T1000 (cell line): ENCODE results near the gene GPR31.
"Not testable (repeated sequence)": the region's sequence is repeated elsewhere in the genome, so short reads cannot be mapped to it uniquely, and the experiment has no call there.

ENCODE experiments used
- DNase-seq: peaks from one replicate; lab custom pipeline; 2025; ENCODE audit warnings: mixed read lengths; lab: John Stamatoyannopoulos, UW

The GPR31 gene

DNA sequence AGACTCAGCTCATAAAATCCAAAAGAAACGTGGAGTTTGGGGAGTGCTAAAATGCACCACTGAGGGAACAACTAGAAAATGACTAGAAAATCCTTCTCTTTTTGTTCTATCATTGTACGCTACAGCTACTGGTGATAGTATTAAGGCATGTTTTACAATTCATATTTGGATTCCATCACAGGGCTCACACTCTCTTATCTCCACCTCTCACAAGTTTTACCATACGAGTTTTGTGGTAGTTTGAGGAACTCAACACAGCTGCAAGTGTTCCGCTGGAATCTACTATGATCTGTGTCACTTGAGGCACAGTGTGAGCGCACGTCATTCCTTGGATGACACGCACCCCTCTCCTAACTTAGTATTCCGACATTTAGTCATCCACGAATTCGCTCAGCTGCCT is 9.9 kb upstream of the GPR31 start:
- not testable (repeated sequence) for DNase-seq

DNA sequence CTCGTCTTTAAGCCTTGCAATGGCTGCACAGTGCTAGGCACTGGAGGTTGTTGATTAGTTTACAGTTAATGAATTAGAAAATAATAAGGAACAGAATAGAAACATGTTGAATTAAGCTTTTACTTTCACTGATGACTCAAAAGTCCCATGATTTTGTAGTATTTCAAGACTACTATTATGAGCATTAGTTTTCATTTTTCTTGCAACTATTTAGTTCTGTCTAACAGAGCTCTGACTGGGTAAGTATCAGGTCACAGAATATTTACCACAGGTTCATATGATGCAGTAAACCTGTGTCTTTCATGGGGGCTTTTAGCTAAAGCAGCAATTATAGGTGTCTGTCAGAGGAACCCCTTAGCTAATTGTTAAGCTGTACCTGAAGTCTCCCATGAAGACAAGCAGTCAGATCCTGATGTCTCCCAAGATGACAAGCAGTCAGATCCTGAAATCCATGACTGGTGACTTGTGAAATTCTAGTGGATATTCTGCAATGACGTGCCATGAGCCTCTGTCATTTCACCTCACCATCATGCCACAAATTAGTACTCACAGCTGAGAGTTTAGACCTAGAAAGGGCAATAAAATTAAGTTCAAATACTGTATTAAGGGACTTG is 8.2 kb upstream of the GPR31 start:
- no peak for DNase-seq

DNA sequence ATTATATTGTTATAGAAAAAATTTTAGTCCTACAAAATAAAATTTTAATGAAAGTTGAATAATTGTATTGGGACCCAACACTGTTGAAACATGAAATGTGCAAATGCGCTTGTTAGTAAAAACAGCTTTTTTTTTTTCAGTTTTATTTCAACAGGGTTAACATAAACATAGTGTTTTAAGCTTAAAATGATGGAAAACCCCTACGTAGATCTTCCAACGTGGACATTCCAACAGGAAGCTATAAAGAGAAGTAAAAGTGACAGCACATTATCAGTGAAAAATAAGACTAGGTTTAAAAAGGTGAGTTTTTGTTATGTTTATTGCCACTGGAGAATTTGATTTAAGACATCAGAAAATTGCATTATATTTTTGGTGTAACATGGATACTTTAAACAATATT is 6.5 kb upstream of the GPR31 start:
- no peak for DNase-seq

DNA sequence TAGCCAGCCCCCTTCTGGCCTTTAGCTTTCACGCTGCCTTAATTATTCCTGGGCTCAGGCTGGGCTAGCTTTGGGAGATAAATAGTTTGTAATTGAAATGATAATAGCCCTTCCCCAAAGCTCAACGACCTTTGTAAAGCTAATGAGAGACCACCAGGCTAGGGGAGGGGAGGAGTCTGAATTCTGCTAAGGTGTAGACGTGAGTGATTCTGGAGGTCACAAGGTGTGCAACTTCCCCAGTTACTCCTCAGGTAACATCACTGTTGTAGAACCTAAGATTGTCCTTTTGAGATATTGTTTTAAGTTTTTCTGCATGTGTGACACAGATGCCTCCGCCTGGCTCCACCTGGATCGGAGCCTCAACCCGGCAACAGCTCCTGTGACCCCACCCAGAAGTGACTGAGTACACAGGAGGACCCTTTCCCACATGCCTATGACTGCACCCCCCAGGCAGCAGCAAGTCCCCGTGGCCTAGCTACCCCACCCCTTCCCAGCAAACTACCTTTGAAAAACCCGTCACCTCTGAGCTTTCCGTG is 5.8 kb upstream of the GPR31 start:
- no peak for DNase-seq

DNA sequence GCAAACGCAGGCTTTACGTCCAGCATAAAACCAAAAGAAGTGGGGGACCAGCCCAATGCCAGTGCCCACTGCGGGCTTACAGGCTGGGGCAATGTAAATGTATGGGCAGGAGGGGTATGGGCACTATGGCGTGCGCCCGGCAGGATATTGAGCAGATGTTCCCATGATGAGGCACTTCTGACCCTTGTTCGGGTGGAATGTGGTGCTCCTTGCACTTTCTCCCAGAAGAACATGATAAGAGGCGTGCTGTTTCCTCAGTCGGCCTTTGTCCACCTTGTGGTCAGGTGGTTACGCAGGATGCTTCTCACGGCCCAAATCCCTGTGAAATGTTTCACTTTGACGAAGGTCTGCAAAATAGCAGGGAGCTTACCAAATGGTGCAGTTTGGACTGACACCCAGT is 4.8 kb upstream of the GPR31 start:
- DNase-seq: no peak

DNA sequence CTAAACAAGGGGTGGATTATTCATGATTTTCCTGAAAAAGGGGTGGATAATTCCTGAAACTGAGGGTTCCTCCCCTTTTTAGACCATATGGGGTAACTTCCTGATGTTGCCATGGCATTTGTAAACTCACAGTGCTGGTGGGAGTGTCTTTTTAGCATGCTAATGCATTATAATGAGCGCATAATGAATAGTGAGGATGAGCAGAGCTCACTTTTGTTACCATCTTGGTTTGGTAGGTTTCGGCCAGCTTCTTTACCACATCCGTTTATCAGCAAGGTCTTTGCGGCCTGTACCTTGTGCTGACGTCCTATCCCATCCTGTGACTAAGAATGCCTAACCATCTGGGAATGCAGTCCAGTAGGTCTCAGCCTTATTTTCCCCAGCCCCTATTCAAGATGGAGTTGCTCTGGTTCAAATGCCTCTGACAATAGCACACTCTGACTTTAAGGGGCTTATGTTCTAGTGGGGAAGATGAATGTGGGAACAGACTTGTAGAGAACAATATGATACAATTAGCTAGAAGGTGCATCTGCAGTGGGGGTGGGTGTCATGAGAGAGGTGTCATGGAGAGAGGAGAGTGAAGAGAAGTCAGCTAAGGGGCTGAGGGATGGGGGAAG is 4.2 kb upstream of the GPR31 start:
- no peak for DNase-seq

DNA sequence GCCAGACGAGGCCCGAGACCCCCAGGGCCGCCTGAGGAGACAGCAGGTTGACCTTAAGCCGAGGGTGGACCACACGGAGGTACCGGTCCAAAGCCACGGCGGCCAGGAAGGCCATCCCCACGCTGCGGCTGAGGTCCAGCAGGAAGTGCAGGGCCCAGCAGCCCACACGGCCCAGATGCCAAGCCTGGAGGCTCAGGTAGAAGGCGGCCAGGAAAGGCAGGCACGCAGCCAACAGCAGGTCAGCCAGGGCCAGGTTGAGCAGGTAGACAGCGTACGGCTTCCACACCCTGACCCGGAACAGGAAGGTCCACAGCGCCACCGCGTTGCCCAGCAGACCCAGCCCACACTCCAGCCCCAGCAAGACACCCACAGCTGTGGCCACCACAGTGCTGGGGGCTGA is 366 bp downstream of the GPR31 start:
- no peak for DNase-seq

DNA sequence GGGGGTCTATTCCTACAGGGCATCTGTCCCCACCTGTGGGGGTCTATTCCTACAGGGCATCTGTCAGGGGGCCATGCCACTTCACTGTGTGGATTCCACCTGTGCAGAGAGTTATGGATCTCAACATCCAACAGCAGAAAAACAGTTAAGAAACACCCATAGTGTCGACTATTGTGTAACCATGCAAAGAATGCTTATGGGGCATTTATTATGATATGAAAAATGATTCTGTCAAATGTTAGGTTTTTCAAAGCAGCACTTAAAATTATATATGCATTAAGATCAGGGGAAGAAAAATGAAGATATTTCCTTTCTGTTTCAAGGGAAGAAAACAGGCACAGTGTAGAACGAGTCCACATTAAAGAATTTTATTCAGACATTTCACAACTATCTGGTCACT is 2.9 kb downstream of the GPR31 start:
- DNase-seq: no peak

DNA sequence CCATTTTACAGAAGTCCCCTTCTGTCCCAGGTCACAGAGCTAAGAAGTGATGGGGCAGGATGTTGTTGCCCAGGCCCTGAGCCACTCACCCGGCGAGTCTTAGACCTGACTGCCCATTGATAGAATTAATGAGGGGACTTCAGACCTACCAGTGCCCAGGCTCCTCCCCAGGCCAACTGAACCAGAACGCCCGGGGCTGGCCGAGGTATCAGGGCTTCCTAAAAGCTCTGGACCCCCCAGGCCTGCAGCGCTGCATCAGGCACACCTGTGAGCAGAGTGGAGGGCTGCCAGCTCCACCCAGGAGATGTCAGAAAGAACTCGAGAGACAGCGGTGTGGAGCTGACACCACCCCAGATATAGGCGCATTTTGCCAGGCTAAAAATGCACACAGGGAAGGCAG is 3.5 kb downstream of the GPR31 start:
- no peak for DNase-seq

DNA sequence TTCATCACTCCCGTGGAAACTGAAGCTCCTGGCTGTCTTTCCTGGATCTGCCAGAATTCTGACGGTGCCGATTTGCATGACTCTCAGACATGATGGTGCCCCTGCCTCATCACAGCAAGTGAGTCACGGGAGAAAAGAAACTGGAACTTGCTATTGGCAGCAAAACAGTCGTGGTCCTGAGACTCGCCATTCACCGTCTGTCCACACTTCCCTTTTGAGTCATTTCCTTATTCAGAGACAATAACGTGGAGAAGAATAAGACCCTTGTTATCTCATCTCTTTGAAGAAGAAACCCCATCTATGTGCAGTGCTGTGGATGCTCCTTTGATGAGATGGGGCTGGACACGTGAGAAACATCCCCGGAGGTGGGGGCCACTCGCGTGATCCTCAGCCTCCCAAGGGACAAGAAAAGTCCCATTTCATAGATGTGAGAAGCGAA is 4.2 kb downstream of the GPR31 start:
- DNase-seq: no peak

DNA sequence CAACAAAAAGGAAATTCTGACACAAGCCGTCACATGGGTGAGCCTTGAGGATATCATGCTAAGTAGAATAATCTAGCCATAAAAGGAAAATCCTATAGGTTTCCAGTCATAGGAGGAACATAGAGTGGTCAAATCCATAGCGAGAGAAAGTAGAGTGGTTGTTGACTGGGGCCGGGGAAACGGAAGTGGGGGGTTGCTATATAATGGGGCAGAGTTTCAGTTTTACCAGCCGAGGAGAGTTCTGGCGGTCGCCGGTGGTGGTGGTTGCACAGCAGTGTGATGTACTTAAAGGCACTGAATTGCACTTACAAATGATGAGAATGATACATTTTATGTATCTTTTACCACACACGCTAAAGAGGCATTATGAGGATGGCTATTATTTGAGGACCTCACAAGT is 4.9 kb downstream of the GPR31 start:
- no peak for DNase-seq

DNA sequence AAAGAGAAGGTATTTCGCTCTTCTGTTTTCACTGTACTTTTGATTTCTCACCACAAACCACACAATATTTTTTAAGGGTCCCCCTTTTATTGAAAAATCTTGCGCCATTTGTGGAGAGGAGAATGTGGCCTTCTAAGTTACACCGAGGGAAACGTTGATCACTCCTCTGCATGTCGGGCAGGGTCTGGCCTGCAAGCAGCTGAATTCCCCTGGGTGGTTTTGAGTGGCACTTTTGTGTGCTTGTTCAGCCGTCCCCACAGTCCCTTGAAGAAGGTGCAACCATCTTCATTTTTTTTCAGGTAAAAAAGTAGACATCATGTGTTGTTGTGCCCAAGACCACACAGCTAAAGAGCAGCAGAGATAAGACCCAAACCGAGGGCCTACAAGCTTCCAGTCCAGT is 6.1 kb downstream of the GPR31 start:
- DNase-seq: no peak

DNA sequence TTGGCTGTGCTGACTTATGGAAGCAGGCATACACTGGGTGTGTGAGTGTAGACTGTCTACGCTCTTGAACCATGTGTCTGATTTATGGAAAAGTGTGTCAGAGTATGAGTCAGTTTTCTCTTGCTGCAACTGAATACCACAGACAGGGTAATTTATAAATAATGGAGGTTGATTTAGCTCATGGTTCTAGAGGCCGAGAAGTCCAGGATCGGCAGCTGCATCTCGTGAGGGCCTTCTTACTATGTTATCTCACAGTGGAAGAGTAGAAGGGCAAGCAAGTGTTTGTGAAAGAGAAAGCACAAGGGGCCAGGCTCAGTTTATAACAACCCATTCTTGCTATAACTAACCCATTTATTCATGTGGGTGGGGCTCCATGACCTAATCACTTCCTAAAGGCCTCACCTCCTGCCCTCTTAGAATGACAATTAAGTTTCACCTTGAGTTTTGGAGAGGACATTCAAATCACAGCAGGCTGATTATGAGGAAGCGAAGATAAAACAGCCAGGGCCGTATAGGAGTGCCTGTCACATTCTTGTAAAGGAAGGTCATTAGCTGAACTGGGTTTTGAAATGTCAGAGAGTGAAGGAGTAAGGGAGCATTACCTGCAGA is 6.7 kb downstream of the GPR31 start:
- DNase-seq: no peak

DNA sequence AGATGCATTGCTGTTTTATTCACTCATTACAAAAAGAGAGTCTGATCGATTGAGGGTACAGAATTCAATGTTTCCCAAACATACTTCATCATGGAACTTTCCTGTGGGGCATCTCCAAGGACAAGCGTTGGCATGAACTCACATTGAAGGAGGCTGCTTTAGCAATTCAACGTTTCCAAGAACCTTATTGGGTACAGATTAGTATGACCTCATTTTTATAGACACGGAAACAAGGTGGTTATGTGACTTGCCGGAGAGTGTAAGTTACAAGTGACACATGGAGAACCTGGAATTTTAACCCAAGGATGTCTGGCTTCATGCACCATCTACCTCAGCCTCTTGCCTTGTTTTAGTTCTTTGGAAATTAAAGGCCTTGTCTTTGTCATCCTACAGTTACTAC is 8.8 kb downstream of the GPR31 start:
- DNase-seq: no peak

DNA sequence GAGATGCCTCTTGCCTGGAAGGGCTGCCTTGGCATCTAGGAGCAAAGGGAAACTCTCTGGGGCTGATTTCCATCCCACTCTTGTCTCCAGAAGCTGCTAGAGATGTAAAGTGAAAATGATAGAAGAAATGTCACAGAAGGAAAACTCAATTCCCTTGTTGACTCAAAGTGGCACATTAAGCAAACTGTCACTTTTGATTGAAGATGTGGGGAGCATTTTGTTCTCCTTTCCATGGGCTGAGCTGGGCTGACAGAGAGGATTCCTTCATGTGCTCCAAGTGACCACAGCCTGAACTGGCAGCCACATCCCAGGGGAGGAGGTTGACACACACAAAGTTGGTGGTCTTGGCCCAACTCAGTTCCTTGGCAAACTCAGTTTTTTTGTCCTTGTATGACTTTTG is 9.8 kb downstream of the GPR31 start:
- DNase-seq: no peak

DNA sequence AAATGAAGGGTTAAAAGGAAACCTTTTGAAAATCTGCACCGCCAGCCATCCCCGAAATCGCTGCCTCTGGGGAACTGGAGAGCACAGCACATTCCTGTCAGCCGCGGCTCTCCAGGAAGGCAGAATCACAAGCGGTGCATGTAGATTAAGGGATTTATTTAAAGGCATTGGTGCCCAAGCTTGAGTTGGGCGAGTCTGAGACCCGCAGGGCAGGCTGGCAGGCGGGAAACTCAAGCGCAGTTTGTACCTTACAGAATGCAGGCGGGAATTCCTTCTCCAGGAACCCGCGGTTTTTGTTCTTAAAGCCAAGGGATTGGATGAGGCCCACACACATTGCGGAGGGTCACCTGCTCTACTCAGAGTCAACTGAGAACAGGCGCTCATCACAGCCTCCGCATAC is 10.8 kb downstream of the GPR31 start:
- DNase-seq: no peak

DNA sequence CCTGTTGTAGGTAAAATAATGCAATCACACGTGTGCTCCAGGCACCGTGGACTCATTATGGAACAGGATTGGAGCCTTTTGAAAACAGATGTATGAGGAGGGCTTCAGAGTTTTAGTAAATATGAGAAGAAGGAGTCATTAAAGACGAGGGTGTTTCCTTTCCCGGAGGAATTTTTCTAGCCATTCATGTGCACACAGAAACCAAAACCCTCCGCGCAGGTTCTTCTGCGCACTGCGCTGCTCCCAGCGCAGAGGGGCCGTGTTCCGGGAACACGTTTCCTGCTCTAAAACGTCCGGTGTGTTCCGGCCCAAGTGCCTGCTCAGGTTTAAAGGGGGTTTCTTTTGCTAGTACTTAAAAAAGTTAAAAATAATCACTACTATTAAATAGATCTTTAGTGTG is 11.6 kb downstream of the GPR31 start:
- no peak for DNase-seq

DNA sequence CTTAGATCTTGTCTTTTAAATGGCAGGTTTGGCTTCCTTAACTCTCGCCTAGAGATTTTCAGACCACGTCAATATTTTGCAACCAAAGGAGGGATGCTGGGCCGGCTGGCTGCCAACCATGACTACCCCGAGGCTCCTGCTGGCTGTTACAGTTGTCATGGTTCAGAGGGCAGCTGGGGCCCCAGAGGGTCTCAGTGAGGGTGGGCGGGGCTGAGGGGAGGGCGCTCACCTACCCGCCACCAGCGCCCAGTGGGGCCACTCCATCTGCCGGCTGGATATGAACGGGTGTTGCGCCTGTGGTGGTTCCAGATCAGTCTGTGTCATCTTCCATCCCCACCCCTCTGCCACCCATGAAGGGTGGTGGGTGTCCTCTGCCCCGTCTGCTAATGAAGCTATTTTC is 12.3 kb downstream of the GPR31 start:
- no peak for DNase-seq

DNA sequence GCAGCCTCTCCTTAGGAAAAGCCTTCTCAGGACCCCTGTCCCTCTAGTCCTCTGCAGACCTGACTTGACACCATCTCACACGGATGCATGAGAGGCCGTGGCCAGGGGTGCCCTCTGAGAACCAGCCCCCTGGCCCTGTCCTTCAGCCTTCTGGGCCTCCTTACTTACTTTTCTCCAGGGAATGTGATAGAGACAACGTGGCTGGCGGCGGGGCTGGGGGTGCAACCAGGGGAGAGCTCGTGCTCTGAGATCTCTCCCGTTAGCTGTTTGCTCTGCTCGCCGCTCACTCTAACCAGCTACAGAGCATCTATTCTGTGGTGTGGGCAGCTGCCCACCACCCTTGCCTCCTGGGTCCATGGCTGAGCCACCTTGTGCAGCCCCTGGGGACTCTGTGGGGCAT is 14.7 kb downstream of the GPR31 start:
- DNase-seq: no peak

DNA sequence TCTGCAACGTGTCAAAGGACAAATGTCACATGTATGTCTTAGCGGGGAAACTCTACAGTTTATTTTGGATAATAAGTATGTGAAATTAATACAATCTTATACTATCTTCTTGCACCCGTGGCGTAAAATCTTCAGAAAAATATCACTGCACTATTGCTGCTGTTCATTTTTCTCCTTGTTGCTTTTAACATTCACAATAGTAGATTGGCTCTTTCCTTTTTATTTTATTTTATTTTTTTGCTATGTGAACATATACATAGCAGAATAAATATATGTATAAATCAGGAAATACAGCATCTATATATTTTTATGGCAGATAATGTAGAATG is 15.4 kb downstream of the GPR31 start:
- DNase-seq: no peak

DNA sequence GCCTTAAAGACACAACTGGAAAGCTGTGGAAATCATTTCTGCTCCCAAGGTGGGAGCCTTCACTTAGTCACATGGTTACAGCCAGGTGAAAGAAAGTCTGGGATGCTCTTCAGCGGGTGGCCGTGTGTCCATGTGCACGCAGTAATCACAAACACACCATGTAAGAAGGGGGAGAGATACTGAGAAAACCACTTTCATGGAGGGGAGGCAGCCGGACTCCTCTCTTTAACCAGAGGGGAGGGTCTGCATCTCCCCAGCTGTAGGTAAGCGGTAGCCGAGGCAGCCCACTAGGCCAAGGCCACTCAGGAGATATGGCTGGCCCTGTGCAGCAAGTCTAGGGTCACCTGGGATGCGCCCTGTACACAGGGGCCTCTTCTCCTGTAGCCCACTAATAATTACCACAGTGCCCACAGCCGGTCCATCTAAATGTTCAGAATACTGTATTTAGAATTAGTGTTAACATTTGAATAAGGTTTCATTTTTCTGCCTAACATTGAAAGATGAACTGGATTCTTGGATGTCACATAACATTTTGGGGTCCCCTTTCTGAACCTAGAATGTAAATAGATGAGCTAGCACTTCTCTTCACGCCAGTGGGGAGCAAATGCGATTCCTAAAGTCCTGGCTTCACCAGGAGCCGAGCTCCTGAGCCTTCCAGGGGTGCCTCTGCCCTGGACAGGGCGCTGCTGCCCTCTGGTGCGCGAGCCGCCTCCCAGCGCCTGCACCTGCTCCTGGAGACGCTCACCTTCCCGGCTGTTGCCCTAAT is 15.9 kb downstream of the GPR31 start:
- no peak for DNase-seq

DNA sequence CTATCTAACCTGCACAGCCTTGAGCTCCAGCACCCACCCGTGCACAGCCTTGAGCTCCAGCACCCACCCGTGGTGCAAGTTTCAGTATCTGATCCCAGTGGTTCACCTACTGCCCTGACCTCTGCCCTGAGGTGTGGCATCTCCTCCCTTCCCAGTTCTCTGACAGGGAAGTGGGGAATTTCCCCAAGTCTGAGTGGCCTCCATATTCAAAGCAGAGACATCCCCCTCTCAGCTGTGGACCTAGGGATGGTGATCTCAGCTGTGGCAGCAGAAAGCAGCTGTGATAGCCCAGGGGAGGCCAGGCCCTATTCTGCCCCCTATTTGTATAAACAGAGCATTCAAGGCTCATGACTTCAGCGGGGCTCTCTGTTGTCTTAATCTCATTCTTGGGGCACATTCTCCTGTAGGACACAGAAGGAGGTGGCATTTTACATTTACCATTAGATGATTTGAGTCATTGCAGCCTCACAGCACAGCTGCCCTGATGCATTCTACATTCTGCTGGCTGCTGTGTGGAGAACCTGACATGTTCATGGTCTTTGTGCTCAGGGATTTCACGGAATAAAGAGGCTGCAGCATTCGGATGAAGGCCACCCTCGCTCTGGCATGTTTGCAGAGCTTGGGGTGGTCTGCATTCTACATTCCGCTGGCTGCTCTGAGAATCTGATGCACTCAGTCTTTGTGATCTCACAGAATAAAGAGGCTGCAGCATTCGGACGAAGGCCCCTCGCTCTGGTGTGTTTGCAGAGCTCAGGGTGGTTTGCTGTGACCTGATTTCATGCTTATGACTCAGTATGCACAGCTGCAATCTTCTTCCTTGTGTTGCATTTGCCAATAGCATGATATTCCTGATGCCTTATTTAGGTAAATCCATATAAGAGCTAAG is 16.9 kb downstream of the GPR31 start:
- DNase-seq: no peak
